ENCODE data around the gene STXBP6. TPM values are rescaled to one million over a fixed set of nuclear protein-coding genes. Genes with fewer than 3 reads are reported as not detected.

STXBP6 gene
- total RNA-seq, 1 experiment from 2014 or later, result 0.27 TPM

DNA sequence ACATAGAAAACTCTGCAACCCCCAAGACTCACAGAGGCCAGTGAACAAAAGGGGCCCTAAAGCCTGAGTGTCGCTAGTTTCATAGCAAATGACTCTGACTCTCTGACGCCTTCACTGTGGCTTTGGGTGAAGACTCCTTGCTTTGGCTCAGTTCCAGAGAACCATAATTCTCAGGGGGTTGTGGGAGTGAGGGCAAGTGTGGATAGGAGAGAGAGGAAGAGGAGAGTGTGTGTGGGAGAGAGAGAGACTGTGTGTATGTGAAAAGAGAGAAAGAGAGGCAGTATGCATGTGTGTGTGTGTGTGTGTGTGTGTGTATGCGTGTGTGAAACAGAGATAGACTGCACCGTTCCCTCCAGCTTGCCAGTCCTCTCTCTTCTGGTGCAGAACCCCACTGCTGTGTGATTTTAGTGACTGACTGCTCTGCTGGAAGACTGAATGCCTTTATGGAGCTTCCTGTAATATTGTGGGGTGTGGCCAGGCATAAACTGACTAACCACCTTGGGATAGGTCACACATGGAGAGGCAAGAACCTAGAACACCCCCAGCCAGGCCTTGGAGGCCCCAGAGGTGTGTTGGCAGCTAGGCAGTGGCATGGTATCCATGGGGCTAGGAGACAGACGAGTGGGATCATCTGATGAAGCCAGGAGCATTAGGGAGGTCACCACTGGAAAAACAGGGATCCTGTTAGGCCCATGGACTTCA is 45.9 kb upstream of the STXBP6 start:
- H3K4me1 ChIP-seq (ENCODE audit: control insufficient read depth in 1 of 2, insufficient read depth in 2 of 2, low read length in 2 of 2), result no peaks in the 10 kb centered on the region
- intact Hi-C loops (cut with micrococcal nuclease), result no loop called here
- ChIA-PET POLR2A (no interaction called here), RAD21 (ENCODE audit: low non-redundant PET in 1 of 2, low total read pairs in 2 of 2, uncharacterized antibody in 2 of 2, unreplicated experiment in 2 of 2) (no interaction called here), CTCF (no interaction called here)
- no peaks in the 10 kb centered on the region for H3K9me2 ChIP-seq (ENCODE audit: insufficient read depth)
- H3K9me3 ChIP-seq (ENCODE audit: control insufficient read depth in 1 of 2, insufficient read depth in 1 of 2, low read depth in 1 of 2, low read length in 2 of 2), result peaks cover 0 to 15% of the 10 kb centered on the region in 2 experiments; a peak in 2 of 4 replicates
- no peaks in the 10 kb centered on the region for H3K79me2 ChIP-seq (ENCODE audit: insufficient read depth, low read length)
- no peak overlapping the region for H3K4me3 ChIP-seq (replicated peaks in 1 of 2; ENCODE audit: low read depth in 1 of 2, low read length in 2 of 2)
- H3K36me3 ChIP-seq (ENCODE audit: control insufficient read depth in 1 of 2, insufficient read depth in 2 of 2, low read length in 2 of 2), result no peaks in the 10 kb centered on the region
- TF ChIP-seq FOSL1 (IDR thresholded peaks at IDR 0.05; ENCODE audit: low read depth) (no peak), EZH2 (IDR thresholded peaks at IDR 0.05) (no peak), RAD21 (IDR thresholded peaks at IDR 0.05; ENCODE audit: low read depth) (no peak), ZNF274 (IDR thresholded peaks at IDR 0.05; ENCODE audit: low read depth, low read length) (no peak), SP1 (IDR thresholded peaks at IDR 0.05; ENCODE audit: low read depth) (no peak), JUND (IDR thresholded peaks at IDR 0.05) (no peak), POLR2AphosphoS5 (IDR thresholded peaks at IDR 0.05; ENCODE audit: low read depth, low read length) (no peak), YY1 (IDR thresholded peaks at IDR 0.05; ENCODE audit: extremely low read depth, insufficient replicate concordance, low read depth, low read length) (no peak), SIN3A (IDR thresholded peaks at IDR 0.05; ENCODE audit: low read depth) (no peak), TCF7L2 (IDR thresholded peaks at IDR 0.05; ENCODE audit: borderline replicate concordance, extremely low read depth, insufficient read depth, insufficient read length) (no peak), ZFX (IDR thresholded peaks at IDR 0.05) (no peak)
- TF ChIP-seq, protein P1, sequence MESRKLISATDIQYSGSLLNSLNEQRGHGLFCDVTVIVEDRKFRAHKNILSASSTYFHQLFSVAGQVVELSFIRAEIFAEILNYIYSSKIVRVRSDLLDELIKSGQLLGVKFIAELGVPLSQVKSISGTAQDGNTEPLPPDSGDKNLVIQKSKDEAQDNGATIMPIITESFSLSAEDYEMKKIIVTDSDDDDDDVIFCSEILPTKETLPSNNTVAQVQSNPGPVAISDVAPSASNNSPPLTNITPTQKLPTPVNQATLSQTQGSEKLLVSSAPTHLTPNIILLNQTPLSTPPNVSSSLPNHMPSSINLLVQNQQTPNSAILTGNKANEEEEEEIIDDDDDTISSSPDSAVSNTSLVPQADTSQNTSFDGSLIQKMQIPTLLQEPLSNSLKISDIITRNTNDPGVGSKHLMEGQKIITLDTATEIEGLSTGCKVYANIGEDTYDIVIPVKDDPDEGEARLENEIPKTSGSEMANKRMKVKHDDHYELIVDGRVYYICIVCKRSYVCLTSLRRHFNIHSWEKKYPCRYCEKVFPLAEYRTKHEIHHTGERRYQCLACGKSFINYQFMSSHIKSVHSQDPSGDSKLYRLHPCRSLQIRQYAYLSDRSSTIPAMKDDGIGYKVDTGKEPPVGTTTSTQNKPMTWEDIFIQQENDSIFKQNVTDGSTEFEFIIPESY (IDR thresholded peaks at IDR 0.05; ENCODE audit: extremely low read depth, insufficient replicate concordance, low read length), result no peak
- TF ChIP-seq, protein P2, sequence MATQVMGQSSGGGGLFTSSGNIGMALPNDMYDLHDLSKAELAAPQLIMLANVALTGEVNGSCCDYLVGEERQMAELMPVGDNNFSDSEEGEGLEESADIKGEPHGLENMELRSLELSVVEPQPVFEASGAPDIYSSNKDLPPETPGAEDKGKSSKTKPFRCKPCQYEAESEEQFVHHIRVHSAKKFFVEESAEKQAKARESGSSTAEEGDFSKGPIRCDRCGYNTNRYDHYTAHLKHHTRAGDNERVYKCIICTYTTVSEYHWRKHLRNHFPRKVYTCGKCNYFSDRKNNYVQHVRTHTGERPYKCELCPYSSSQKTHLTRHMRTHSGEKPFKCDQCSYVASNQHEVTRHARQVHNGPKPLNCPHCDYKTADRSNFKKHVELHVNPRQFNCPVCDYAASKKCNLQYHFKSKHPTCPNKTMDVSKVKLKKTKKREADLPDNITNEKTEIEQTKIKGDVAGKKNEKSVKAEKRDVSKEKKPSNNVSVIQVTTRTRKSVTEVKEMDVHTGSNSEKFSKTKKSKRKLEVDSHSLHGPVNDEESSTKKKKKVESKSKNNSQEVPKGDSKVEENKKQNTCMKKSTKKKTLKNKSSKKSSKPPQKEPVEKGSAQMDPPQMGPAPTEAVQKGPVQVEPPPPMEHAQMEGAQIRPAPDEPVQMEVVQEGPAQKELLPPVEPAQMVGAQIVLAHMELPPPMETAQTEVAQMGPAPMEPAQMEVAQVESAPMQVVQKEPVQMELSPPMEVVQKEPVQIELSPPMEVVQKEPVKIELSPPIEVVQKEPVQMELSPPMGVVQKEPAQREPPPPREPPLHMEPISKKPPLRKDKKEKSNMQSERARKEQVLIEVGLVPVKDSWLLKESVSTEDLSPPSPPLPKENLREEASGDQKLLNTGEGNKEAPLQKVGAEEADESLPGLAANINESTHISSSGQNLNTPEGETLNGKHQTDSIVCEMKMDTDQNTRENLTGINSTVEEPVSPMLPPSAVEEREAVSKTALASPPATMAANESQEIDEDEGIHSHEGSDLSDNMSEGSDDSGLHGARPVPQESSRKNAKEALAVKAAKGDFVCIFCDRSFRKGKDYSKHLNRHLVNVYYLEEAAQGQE (IDR thresholded peaks at IDR 0.05; ENCODE audit: low read depth), result no peak
- H2AFZ ChIP-seq (ENCODE audit: low read depth, low read length, poor library complexity, severe bottlenecking), result no peak overlapping the region
- BruUV-seq (replicated peaks), result no TSS peak
- no peak overlapping the region for H3K4me2 ChIP-seq (ENCODE audit: low read length)
- no peaks in the 10 kb centered on the region for H3K27me3 ChIP-seq (ENCODE audit: insufficient read depth, low read length)
- ATAC-seq (no peak), DNase-seq (ENCODE audit: low read depth, low spot score) (no peak)
- H3K9ac ChIP-seq (ENCODE audit: low read length), result no peak overlapping the region
- H3K27ac ChIP-seq (ENCODE audit: low read depth, low read length), result no peak overlapping the region
- H4K20me1 ChIP-seq (ENCODE audit: insufficient read depth), result no peaks in the 10 kb centered on the region

All from HCT116 (cell line).